ENCODE data around the gene RAB6A.

GRCh38 chr11:73752216-73752867, 8.5 kb downstream of the RAB6A start:
- TF ChIP-seq CBX5 (IDR thresholded peaks at IDR 0.05; ENCODE audit: low read depth) (no peak), IRF5 (IDR thresholded peaks at IDR 0.05; ENCODE audit: borderline replicate concordance) (no peak), ZBTB33 (IDR thresholded peaks at IDR 0.05) (no peak), EP300 (IDR thresholded peaks at IDR 0.05; ENCODE audit: borderline replicate concordance in 1 of 2, control insufficient read depth in 1 of 2, low read depth in 2 of 2, low read length in 2 of 2) (no peak), ETV6 (conservative IDR thresholded peaks at IDR 0.05 in 1 of 2, IDR thresholded peaks at IDR 0.05 in 1 of 2; ENCODE audit: borderline replicate concordance in 1 of 2, low read depth in 1 of 2) (no peak), SIN3A (IDR thresholded peaks at IDR 0.05; ENCODE audit: low read depth, low read length) (no peak), IKZF1 (conservative IDR thresholded peaks at IDR 0.05) (no peak), E2F8 (IDR thresholded peaks at IDR 0.05; ENCODE audit: low read depth, partially characterized antibody) (no peak), POLR2A (IDR thresholded peaks at IDR 0.05; ENCODE audit: low read depth, low read length) (no peak), SREBF2 (IDR thresholded peaks at IDR 0.05; ENCODE audit: low read length) (no peak), CTCF (IDR thresholded peaks at IDR 0.05 in 2 of 3, conservative IDR thresholded peaks at IDR 0.05 in 1 of 3; ENCODE audit: control insufficient read depth in 2 of 3, extremely low read depth in 1 of 3, insufficient read depth in 1 of 3, low read depth in 3 of 3, low read length in 3 of 3) (no peak), SRF (IDR thresholded peaks at IDR 0.05; ENCODE audit: low read depth in 2 of 2, low read length in 2 of 2) (no peak)

Data from GM12878 (cell line).